ENCODE data around the gene WDR54. TPM values are rescaled to one million over a fixed set of nuclear protein-coding genes. Genes with fewer than 3 reads are reported as not detected.
"Not testable (repeated sequence)": the region's sequence is repeated elsewhere in the genome, so short reads cannot be mapped to it uniquely, and the experiment has no call there.

Gene WDR54
- total RNA-seq, 6 donors from 2014 or later, result 8.4 to 28.2 (median 13.3) TPM

DNA sequence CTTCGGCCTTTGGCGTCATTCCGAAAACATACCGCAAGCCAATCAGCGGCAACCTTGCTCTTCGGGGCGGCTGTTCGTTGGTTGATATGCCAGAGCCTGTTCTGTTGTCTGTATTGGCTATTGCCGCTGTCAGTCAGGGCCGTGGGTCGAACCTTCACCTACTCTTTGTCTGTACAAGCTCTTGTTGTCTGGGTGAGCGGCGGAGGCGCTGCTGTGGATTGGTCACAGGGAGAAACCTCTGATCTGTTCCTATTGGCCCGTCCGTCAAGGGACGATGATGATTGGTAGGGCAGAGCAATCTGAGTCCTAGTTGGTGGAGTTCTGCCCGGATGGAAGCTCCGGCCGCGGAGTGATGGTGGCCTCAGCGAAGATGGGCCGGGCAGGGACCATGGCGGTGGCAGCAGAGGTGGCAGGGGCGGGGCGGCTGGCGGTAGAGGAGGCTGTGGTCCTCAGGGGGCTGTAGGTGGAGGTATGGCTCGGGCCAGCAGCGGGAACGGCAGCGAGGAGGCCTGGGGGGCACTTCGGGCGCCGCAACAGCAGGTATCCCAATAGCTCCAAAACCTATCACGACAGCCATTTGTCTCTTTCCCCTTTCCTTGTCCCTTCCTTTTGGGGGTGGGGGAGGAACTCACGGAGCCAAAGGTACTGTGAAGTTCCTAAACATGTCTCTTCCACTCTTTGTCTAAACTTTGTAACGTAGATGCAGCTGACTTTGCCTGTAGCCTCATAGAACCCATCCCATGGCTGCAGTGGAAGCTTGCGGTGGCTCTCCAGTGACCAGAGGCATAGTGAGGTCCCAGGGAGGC, 36.8 kb downstream of the WDR54 start, which contains the start of gene WBP1:
Gene WBP1, plus strand, starts transcription at position 307 of the 806 bp plus-strand sequence. Its CDS starts 165 bp downstream, at position 472.
- 1 to 2% methylated on average over 26 to 30 of the region's 38 CpGs for WGBS, 2 donors
- H3K9me3 ChIP-seq, result no peaks in the 10 kb centered on the region
- H3K27ac ChIP-seq, result peak within 1 kb of the TSS; percentile 94 to 99 (median 98)
- peak within 1 kb of the TSS; percentile 66 to 91 (median 80) for H3K4me3 ChIP-seq
- peak; percentile 7 to 75 for TF ChIP-seq POLR2AphosphoS5 (IDR thresholded peaks at IDR 0.05)
- TF ChIP-seq, protein P1, sequence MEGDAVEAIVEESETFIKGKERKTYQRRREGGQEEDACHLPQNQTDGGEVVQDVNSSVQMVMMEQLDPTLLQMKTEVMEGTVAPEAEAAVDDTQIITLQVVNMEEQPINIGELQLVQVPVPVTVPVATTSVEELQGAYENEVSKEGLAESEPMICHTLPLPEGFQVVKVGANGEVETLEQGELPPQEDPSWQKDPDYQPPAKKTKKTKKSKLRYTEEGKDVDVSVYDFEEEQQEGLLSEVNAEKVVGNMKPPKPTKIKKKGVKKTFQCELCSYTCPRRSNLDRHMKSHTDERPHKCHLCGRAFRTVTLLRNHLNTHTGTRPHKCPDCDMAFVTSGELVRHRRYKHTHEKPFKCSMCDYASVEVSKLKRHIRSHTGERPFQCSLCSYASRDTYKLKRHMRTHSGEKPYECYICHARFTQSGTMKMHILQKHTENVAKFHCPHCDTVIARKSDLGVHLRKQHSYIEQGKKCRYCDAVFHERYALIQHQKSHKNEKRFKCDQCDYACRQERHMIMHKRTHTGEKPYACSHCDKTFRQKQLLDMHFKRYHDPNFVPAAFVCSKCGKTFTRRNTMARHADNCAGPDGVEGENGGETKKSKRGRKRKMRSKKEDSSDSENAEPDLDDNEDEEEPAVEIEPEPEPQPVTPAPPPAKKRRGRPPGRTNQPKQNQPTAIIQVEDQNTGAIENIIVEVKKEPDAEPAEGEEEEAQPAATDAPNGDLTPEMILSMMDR (IDR thresholded peaks at IDR 0.05), result no peak
- TF ChIP-seq EP300 (IDR thresholded peaks at IDR 0.05), result no peak
- peak in 3 of 4 donors; percentile 8 to 71 (median 14) for TF ChIP-seq POLR2A (IDR thresholded peaks at IDR 0.05)
- H3K4me1 ChIP-seq, result peaks cover 32 to 50% (median 34%) of the 10 kb centered on the region in 4 donors
- ATAC-seq (ENCODE audit: low FRiP score in 2 of 2) (peak; percentile 95 to 98), DNase-seq (peak; percentile 91 to 100)
- H3K36me3 ChIP-seq, result peaks cover 0 to 26% (median 12%) of the 10 kb centered on the region in 4 donors
- H3K27me3 ChIP-seq, result no peaks in the 10 kb centered on the region

GRCh38 chr2:74458938-74459363, 37.4 kb downstream of the WDR54 start:
- Histone ChIP-seq H3K4me3 (peak overlapping the region; percentile 66 to 91 (median 80)), H3K36me3 (peaks cover 0 to 26% (median 12%) of the 10 kb centered on the region in 4 donors), H3K9me3 (no peaks in the 10 kb centered on the region), H3K27ac (peak overlapping the region; percentile 64 to 99 (median 88)), H3K4me1 (peaks cover 35 to 53% (median 38%) of the 10 kb centered on the region in 4 donors), H3K27me3 (no peaks in the 10 kb centered on the region)
- TF ChIP-seq POLR2A (IDR thresholded peaks at IDR 0.05) (no peak), POLR2AphosphoS5 (IDR thresholded peaks at IDR 0.05) (no peak), EP300 (IDR thresholded peaks at IDR 0.05) (no peak)
- TF ChIP-seq, protein P1 (IDR thresholded peaks at IDR 0.05), result no peak
- no peak for DNase-seq
- WGBS, 2 donors, result 0 to 8% methylated on average over 5 to 10 of the region's 10 CpGs
- ATAC-seq (ENCODE audit: low FRiP score in 2 of 2), result no peak

DNA sequence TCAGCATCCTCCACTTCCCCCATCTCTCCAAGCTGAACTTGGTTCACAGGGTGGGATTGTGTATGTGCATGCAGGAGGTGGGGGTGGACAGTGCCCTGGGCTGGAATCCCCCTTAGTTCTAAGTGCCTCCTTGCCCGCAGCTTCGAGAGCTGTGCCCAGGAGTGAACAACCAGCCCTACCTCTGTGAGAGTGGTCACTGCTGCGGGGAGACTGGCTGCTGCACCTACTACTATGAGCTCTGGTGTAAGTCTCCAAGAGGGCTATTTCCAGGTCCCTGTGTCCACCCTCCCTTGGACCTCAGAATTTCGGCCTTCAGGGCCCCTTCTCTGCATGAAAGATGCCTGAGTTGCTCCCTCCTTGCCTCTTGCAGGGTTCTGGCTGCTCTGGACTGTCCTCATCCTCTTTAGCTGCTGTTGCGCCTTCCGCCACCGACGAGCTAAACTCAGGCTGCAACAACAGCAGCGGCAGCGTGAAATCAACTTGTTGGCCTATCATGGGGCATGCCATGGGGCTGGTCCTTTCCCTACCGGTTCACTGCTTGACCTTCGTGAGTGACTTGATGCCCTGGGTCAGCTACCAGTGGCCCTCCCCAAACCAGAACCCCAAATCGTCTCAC, 38.1 kb downstream of the WDR54 start:
- H3K4me1 ChIP-seq, result peaks cover 38 to 55% (median 41%) of the 10 kb centered on the region in 4 donors
- peak overlapping the region in 1 of 4 donors; percentile 99 for H3K27ac ChIP-seq
- peaks cover 0 to 26% (median 12%) of the 10 kb centered on the region in 4 donors for H3K36me3 ChIP-seq
- 81 to 91% methylated on average over 11 to 13 of the region's 13 CpGs for WGBS, 2 donors
- not testable (repeated sequence) for DNase-seq; H3K27me3 ChIP-seq; H3K9me3 ChIP-seq; ATAC-seq (ENCODE audit: low FRiP score in 2 of 2)
- H3K4me3 ChIP-seq, result peak overlapping the region in 3 of 4 donors; percentile 66 to 87 (median 72)

- peaks cover 38 to 55% (median 41%) of the 10 kb centered on the region in 4 donors for H3K4me1 ChIP-seq
- H3K9me3 ChIP-seq; H3K4me3 ChIP-seq; DNase-seq; H3K27ac ChIP-seq; H3K27me3 ChIP-seq; ATAC-seq (ENCODE audit: low FRiP score in 2 of 2): not testable (repeated sequence)
- 86 to 91% methylated on average over 8 to 10 of the region's 10 CpGs for WGBS, 2 donors
- H3K36me3 ChIP-seq, result peaks cover 0 to 26% (median 12%) of the 10 kb centered on the region in 4 donors
These were observed 38.7 kb downstream of the WDR54 start for GRCh38 chr2:74460187-74460586.

- TF ChIP-seq POLR2AphosphoS5 (IDR thresholded peaks at IDR 0.05), result no peak
- TF ChIP-seq POLR2A (IDR thresholded peaks at IDR 0.05), result no peak
- TF ChIP-seq EP300 (IDR thresholded peaks at IDR 0.05), result no peak
- TF ChIP-seq, protein P1 (IDR thresholded peaks at IDR 0.05), result peak in 1 of 6 experiments; percentile 6
- H3K4me1 ChIP-seq, result peaks cover 34 to 51% (median 36%) of the 10 kb centered on the region in 4 donors
- DNase-seq, result peak in 1 of 2 donors; percentile 70
- WGBS, 2 donors, result 95 to 98% methylated on average over 17 of the region's 27 CpGs
- no peak overlapping the region for H3K4me3 ChIP-seq
- no peak for ATAC-seq (ENCODE audit: low FRiP score in 2 of 2)
- no peaks in the 10 kb centered on the region for H3K27me3 ChIP-seq
- H3K9me3 ChIP-seq, result no peaks in the 10 kb centered on the region
- H3K36me3 ChIP-seq, result peaks cover 0 to 26% (median 12%) of the 10 kb centered on the region in 4 donors
- no peak overlapping the region for H3K27ac ChIP-seq
These were observed 39.9 kb downstream of the WDR54 start for GRCh38 chr2:74461187-74462053.
